ENCODE measurements around the gene CSMD2. TPM values are rescaled to one million over a fixed set of nuclear protein-coding genes. Genes with fewer than 3 reads are reported as not detected.
A peak's percentile ranks its signal among the peaks of the same experiment; 100 is the strongest.

CSMD2 gene
- total and polyA plus RNA-seq, 2 donors from 2014 or later = 0.47 TPM; not detected in 1

DNA sequence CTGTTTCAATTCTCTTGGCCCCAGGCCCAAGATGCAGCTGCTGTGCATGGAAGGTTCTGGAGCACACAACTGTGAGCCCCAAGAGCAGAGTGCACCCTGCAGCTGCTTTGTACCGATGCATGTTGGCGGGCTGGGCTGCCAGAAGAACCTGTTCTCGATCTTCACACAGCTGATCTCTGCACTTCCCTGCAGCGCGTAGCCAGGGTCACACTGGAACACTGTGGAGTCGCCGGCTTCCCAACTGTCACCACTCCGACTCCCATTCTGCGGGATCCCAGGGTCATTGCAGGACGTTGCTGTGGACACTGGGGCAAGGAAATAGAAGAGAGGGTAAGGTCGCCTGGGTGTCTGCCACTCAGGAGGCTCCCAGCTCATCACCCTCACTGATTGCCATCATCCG, 507.2 kb downstream of the CSMD2 start:
- FAIRE-seq = no peak
- Histone ChIP-seq H3K27ac (ENCODE audit: low read depth in 2 of 2, low read length in 2 of 2) (no peak overlapping the region), H3K36me3 (ENCODE audit: control insufficient read depth in 2 of 3, insufficient read depth in 3 of 3, low read length in 3 of 3) (no peaks in the 10 kb centered on the region), H3K27me3 (ENCODE audit: control insufficient read depth, insufficient read depth, low read length) (no peaks in the 10 kb centered on the region), H3K4me1 (ENCODE audit: control insufficient read depth in 2 of 3, insufficient read depth in 2 of 3, low read depth in 1 of 3, low read length in 3 of 3) (no peaks in the 10 kb centered on the region), H3K9ac (ENCODE audit: low read length in 3 of 3) (no peak overlapping the region), H3K4me3 (ENCODE audit: low read length in 3 of 3) (no peak overlapping the region), H3K9me3 (ENCODE audit: control insufficient read depth in 2 of 3, insufficient read depth in 1 of 3, low read length in 3 of 3) (no peaks in the 10 kb centered on the region)
- TF ChIP-seq, protein P1, sequence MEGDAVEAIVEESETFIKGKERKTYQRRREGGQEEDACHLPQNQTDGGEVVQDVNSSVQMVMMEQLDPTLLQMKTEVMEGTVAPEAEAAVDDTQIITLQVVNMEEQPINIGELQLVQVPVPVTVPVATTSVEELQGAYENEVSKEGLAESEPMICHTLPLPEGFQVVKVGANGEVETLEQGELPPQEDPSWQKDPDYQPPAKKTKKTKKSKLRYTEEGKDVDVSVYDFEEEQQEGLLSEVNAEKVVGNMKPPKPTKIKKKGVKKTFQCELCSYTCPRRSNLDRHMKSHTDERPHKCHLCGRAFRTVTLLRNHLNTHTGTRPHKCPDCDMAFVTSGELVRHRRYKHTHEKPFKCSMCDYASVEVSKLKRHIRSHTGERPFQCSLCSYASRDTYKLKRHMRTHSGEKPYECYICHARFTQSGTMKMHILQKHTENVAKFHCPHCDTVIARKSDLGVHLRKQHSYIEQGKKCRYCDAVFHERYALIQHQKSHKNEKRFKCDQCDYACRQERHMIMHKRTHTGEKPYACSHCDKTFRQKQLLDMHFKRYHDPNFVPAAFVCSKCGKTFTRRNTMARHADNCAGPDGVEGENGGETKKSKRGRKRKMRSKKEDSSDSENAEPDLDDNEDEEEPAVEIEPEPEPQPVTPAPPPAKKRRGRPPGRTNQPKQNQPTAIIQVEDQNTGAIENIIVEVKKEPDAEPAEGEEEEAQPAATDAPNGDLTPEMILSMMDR (IDR thresholded peaks at IDR 0.05; ENCODE audit: borderline replicate concordance, extremely low read depth, insufficient read depth) = no peak
- intact Hi-C loops (cut with DNase I) = no loop called here
- DNase-seq = no peak

DNA sequence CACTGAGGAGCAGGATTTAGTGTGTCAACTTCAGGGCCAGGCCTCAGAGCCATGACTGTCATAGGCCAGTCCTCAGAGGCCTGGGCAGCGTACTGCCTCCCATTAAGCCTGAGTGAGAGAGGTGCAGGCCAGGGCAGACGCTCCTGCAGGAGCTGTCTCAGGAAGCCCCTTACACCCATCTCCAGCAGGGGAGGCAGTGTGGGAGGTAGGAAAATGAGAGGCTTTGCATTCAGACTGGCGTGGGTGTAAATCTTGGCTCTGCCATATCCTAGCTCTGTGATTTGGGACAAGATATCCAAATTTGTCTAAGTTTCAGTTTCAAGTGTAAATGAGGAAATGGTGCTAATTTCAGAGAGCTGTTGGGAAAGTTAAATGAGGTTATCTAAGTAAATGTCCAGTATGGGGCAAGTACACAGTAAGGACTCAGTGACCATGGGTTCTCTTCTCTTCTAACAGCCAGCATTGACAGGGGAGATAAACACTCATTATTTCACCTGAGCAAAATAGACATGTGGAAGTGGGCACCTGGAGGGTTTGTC, 508.5 kb downstream of the CSMD2 start:
- Histone ChIP-seq H3K9me3 (ENCODE audit: control insufficient read depth in 2 of 3, insufficient read depth in 1 of 3, low read length in 3 of 3) (no peaks in the 10 kb centered on the region), H3K27ac (ENCODE audit: low read depth in 2 of 2, low read length in 2 of 2) (no peak overlapping the region), H3K27me3 (ENCODE audit: control insufficient read depth, insufficient read depth, low read length) (no peaks in the 10 kb centered on the region), H3K36me3 (ENCODE audit: control insufficient read depth in 2 of 3, insufficient read depth in 3 of 3, low read length in 3 of 3) (no peaks in the 10 kb centered on the region), H3K4me1 (ENCODE audit: control insufficient read depth in 2 of 3, insufficient read depth in 2 of 3, low read depth in 1 of 3, low read length in 3 of 3) (no peaks in the 10 kb centered on the region), H3K9ac (ENCODE audit: low read length in 3 of 3) (no peak overlapping the region), H3K4me3 (ENCODE audit: low read length in 3 of 3) (no peak overlapping the region)
- TF ChIP-seq, protein P1 (IDR thresholded peaks at IDR 0.05; ENCODE audit: borderline replicate concordance, extremely low read depth, insufficient read depth) = no peak
- FAIRE-seq (no peak), DNase-seq (no peak)
- intact Hi-C loops (cut with DNase I) = no loop called here

DNA sequence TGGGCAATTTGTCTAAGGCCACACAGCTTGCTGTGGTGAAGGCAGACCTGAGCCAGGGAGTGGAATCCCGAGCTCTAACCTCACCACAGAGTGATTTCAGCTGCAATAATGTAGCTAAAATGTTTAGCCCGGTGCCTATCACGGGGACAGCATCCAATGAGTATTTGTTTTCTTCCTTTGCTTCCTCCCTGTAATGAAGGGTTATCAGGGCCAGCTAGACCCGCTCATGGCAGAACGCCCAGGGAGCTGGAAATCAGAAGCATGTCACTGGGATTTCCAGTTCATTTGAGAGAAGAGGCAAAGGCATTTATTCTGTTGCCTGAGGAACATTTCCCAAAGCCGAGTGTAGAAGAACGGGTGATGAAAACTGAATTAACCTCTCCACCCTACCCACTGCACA, 509.5 kb downstream of the CSMD2 start:
- no peak overlapping the region for H3K27ac ChIP-seq (ENCODE audit: low read depth in 2 of 2, low read length in 2 of 2)
- no peak overlapping the region for H3K4me3 ChIP-seq (ENCODE audit: low read length in 3 of 3)
- no peaks in the 10 kb centered on the region for H3K4me1 ChIP-seq (ENCODE audit: control insufficient read depth in 2 of 3, insufficient read depth in 2 of 3, low read depth in 1 of 3, low read length in 3 of 3)
- intact Hi-C loops (cut with DNase I) = no loop called here
- no peak overlapping the region for H3K9ac ChIP-seq (ENCODE audit: low read length in 3 of 3)
- DNase-seq (peak in 1 of 5 donors; percentile 29), FAIRE-seq (no peak)
- H3K9me3 ChIP-seq (ENCODE audit: control insufficient read depth in 2 of 3, insufficient read depth in 1 of 3, low read length in 3 of 3) = no peaks in the 10 kb centered on the region
- H3K27me3 ChIP-seq (ENCODE audit: control insufficient read depth, insufficient read depth, low read length) = no peaks in the 10 kb centered on the region
- H3K36me3 ChIP-seq (ENCODE audit: control insufficient read depth in 2 of 3, insufficient read depth in 3 of 3, low read length in 3 of 3) = no peaks in the 10 kb centered on the region
- TF ChIP-seq, protein P1 (IDR thresholded peaks at IDR 0.05; ENCODE audit: borderline replicate concordance, extremely low read depth, insufficient read depth) = no peak

Measured in kidney (tissue), 14 donors.